Pancreas (tissue), 10 donors: ENCODE data around the gene ZNF414. TPM values are rescaled to one million over a fixed set of nuclear protein-coding genes. Genes with fewer than 3 reads are reported as not detected.
A peak's percentile ranks its signal among the peaks of the same experiment; 100 is the strongest.
"Not testable (repeated sequence)": the region's sequence is repeated elsewhere in the genome, so short reads cannot be mapped to it uniquely, and the experiment has no call there.

Experiments used
- ATAC-seq, 4 donors: fragments of 200-7000 bp; cut with Tn5 transposase; one replicate each; pipeline versions ENCODE4 v1.8.0 to v1.9.1; 2020; ENCODE audit warnings: mild to moderate bottlenecking in 4 of 4, moderate library complexity in 4 of 4
- DNase-seq, 6 donors: peaks; one replicate each; pipeline ENCODE4 v3.0.0-alpha.2; 2020
- FAIRE-seq: peaks from 2 replicates; lab custom pipeline; 2012; peaks lifted over from hg19 to GRCh38; lab: Jason Lieb, UNC
- H3K27ac ChIP-seq, 4 donors: fragments of 200-600 bp; sonication (generic); 1 replicate in 3 of 4; 2 replicates in 1 of 4; pipeline versions ENCODE4 v1.5.0 to v1.8.0; 2020
- H3K27me3 ChIP-seq, 4 donors: fragments of 200-600 bp; one replicate each; pipeline ENCODE4 v1.8.0; 2021
- H3K36me3 ChIP-seq, 3 donors: fragments of 200-600 bp; sonication (generic) in 1 of 3; one replicate each; pipeline versions ENCODE4 v1.5.0 to v1.8.0; 2020 to 2021
- H3K4me1 ChIP-seq, 3 donors: fragments of 200-600 bp; one replicate each; pipeline ENCODE4 v1.8.0; 2021
- H3K4me3 ChIP-seq, 4 donors: fragments of 200-600 bp; sonication (generic) in 2 of 4; one replicate each; pipeline versions ENCODE4 v1.5.0 to v1.8.0; 2020 to 2021
- H3K9me3 ChIP-seq, 4 donors: fragments of 200-600 bp; one replicate each; pipeline ENCODE4 v1.8.0; 2021
- WGBS, 2 donors: extraction: QIAGEN DNeasy Blood & Tissue Kit; methylation state at CpG; one replicate each; pipeline ENCODE4 v1.1.7; 2013; 5-methylcytosine and 5-hydroxymethylcytosine counted together
- intact Hi-C, 3 donors: fragments of 100-400 bp; cut with DNase I; formaldehyde crosslinking; loops; one replicate each; pipeline versions ENCODE4 v1.11.1 to v1.14.2; 2022
- polyA plus RNA-seq, 2 donors: library from polyadenylated mRNA; stranded (reverse); fragments of 200-250 nt; gene quantifications; one replicate each; pipeline ENCODE4 v1.2.3, GENCODE V29; 2013
- total RNA-seq, 6 donors: library from RNA; stranded (reverse); fragmentation: NEBNext Ultra II Directional in 4 of 6; extraction: Animal tissue kit (Norgen Biotek cat#: 25700) in 4 of 6; gene quantifications; one replicate each; pipeline versions ENCODE4 v1.2.1 to v1.2.4, GENCODE V29; 2021 to 2023
- TF ChIP-seq, protein P1 (sequence below), 4 donors: fragments of 200-600 bp; sonication (generic) in 3 of 4; IDR thresholded peaks; one replicate each; pipeline versions ENCODE4 v1.5.0 to v1.8.0; 2021; ENCODE audit warnings: antibody characterized with exemption in 4 of 4
- donor health status: healthy with polysubstance abuse.
- donor health status: DM: no; HTN: no; CAD: no; lungs with moderate emphysema.
- donor health status: DM: no; HTN: no; CAD: no.
- donor health status: control.
- donor health status: control.
- donor health status: Bipolar disorder and iron deficiency.
- donor health status: DM: yes; HTN: yes; CAD: no.
- donor health status: DM: no; HTN: no; CAD: no.
- donor health status: DM: no; HTN: no; CAD: no.
- donor health status: DM: yes; HTN: yes; CAD: no.

Gene ZNF414
- total and polyA plus RNA-seq, 8 donors: 7.3 to 36.9 (median 13.1) TPM

DNA sequence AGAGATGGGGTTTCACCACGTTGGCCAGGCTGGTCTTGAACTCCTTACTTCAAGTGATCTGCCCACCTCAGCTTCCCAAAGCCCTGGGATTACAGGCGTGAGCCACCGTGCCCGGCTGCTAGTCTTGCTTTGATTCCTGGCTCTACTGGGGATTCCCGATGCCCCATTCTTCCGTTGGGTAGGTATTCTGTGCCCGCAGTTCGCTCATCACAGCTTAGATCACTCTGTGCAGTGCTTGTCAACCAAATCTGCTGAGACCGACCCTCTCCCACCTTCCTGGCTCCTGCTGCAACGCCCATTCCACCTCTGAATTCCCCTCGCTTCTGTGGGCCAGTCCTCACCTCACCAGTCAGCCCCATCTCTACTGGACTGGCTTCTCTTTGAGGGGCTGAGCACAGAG, 4.6 kb upstream of the ZNF414 start:
- Histone ChIP-seq H3K9me3 (no peaks in the 10 kb centered on the region), H3K27me3 (no peaks in the 10 kb centered on the region), H3K4me3 (no peak overlapping the region), H3K36me3 (no peaks in the 10 kb centered on the region), H3K27ac (no peak overlapping the region), H3K4me1 (no peaks in the 10 kb centered on the region)
- FAIRE-seq: no peak
- intact Hi-C loops: no loop called here
- TF ChIP-seq, protein P1, sequence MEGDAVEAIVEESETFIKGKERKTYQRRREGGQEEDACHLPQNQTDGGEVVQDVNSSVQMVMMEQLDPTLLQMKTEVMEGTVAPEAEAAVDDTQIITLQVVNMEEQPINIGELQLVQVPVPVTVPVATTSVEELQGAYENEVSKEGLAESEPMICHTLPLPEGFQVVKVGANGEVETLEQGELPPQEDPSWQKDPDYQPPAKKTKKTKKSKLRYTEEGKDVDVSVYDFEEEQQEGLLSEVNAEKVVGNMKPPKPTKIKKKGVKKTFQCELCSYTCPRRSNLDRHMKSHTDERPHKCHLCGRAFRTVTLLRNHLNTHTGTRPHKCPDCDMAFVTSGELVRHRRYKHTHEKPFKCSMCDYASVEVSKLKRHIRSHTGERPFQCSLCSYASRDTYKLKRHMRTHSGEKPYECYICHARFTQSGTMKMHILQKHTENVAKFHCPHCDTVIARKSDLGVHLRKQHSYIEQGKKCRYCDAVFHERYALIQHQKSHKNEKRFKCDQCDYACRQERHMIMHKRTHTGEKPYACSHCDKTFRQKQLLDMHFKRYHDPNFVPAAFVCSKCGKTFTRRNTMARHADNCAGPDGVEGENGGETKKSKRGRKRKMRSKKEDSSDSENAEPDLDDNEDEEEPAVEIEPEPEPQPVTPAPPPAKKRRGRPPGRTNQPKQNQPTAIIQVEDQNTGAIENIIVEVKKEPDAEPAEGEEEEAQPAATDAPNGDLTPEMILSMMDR (IDR thresholded peaks at IDR 0.05): no peak
- DNase-seq: no peak
- WGBS, 2 donors: 65 to 82% methylated on average over 11 of the region's 11 CpGs
- no peak for ATAC-seq

DNA sequence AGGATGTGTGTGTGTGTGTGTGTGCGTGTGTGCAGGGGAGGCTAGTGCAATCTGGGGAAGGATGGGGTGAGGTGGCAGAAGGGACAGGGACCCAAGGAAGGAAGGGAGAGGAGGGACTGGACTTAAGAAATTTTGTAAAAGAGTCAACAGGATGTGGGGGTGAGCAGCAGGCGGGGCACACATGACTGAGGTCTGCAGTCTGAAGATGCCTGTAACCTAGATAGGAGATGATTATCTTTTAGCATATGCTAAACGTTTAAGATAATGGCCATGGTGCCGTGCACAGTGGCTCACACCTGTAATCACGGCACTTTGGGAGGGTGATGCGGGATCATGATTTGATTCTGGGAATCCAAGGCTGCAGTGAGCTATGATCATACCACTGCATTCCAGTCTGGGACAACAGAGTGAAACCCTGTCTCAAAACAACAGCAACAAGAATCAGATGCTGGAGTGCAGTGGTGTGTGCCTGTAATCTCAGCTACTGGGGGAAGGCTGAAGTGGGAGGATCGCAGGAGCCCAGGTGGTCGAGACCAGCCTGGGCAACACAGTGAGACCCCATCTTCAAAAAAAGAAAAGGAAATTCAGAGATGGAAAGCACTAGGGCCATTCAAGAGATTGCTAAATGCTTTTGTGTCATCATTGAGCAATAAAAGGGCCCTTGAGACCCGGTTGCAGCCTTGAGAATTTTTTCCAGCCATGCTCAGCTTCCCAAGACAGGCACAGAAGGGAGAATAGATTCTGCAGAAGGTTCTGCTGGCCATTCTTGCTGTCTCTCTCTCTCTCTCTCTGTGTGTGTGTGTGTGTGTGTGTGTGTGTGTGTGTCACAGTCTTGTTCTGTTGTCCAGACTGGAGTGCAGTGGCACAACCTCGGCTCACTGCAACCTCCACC, 3.8 kb upstream of the ZNF414 start:
- Histone ChIP-seq H3K27me3 (no peaks in the 10 kb centered on the region), H3K9me3 (no peaks in the 10 kb centered on the region), H3K4me3 (no peak overlapping the region), H3K36me3 (no peaks in the 10 kb centered on the region), H3K4me1 (peaks cover 6 to 7% (median 6%) of the 10 kb centered on the region in 3 donors), H3K27ac (peak overlapping the region in 1 of 4 donors; percentile 28)
- no peak for FAIRE-seq
- TF ChIP-seq, protein P1 (IDR thresholded peaks at IDR 0.05): no peak
- 46 to 47% methylated on average over 10 of the region's 10 CpGs for WGBS, 2 donors
- intact Hi-C loops: no loop called here
- no peak for DNase-seq
- ATAC-seq: no peak

DNA sequence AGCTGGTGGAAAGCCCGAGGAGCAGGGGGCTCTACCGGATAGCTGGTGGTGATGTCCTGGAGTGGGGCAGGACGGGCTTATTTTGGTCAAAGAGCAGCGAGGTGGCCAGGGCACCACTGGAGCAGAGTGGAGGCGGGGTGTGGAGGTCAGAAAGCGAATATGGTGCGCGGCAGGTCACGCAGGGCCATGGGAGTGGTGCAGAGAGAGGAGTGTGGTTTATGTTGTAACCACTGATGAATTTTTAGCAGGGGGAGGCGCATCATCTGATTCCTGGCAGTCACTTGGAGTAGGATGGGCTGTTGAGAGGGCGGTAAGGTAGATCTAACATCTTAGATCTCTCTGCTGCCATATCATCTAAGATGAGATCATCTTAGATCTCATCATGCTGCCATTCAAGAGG, 1.4 kb upstream of the ZNF414 start:
- WGBS, 2 donors: 82 to 93% methylated on average over 11 of the region's 11 CpGs
- H3K4me3 ChIP-seq: no peak overlapping the region
- ATAC-seq (no peak), FAIRE-seq (no peak), DNase-seq (no peak)
- H3K4me1 ChIP-seq: peaks cover 6 to 8% (median 6%) of the 10 kb centered on the region in 3 donors
- intact Hi-C loops: no loop called here
- H3K27me3 ChIP-seq: no peaks in the 10 kb centered on the region
- H3K9me3 ChIP-seq: no peaks in the 10 kb centered on the region
- TF ChIP-seq, protein P1 (IDR thresholded peaks at IDR 0.05): no peak
- no peak overlapping the region for H3K27ac ChIP-seq
- H3K36me3 ChIP-seq: no peaks in the 10 kb centered on the region

DNA sequence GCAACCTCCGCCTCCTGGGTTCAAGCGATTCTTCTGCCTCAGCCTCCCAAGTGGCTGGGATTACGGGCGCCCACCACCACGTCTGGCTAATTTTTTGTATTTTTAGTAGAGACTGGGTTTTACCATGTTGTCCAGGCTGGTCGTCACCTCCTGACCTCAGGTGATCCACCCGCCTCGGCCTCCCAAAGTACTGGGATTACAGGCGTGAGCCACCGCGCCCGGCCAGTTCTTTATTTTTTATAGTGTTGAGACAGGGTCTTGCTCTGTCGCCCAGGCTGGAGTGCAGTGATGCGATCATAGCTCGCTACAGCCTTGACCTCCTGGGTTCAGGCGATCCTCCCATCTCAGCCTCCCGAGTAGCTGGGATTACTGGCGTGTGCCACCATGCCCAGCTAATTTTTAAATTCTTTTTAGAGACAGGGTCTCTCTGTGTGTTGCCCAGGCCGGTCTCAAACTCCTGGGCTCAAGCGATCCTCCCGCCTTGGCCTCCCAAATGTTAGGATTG, 590 bp upstream of the ZNF414 start:
- WGBS, 2 donors: 62 to 74% methylated on average over 21 of the region's 21 CpGs
- H3K4me3 ChIP-seq: peak overlapping the region in 3 of 4 donors; percentile 56 to 84 (median 70)
- peak overlapping the region; percentile 83 to 99 (median 96) for H3K27ac ChIP-seq
- intact Hi-C loops, H3K27me3 ChIP-seq, FAIRE-seq, ATAC-seq, H3K36me3 ChIP-seq, H3K4me1 ChIP-seq, H3K9me3 ChIP-seq: not testable (repeated sequence)
- peak in 1 of 6 donors; percentile 31 for DNase-seq

DNA sequence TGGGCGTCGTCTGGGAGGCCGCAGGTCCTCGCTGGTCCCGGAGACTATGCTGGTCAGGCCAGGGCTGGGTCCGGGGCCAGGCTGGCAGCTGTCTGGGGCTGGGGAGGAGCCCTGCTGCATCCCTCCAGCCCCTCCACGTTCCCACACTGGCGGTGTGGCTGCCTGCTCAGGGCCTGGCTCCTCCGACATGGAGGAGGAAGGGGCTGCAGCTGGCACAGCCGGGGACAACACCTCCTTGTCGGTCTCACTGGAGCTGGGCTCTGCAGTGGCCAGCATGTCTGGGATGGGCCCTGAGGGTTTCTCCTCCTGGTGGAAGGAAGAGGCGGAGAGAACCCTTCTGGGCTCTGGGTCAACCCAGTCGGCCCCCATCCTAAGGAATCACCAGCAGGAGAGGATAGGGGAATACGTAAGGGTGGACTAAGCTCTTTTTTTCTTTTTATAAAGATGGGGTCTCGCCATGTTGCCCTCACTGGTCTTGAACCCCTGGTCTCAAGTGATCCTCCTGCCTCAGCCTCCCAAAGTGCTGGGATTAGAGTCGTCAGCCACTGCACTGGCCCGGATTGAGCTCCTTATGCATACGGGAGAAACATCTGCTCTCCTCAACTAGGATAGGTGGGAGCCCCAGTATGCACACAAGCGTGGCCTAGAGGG, 806 bp downstream of the ZNF414 start:
- TF ChIP-seq, protein P1 (IDR thresholded peaks at IDR 0.05): no peak
- no peak for ATAC-seq
- FAIRE-seq: no peak
- Histone ChIP-seq H3K27me3 (no peaks in the 10 kb centered on the region), H3K4me3 (peak overlapping the region; percentile 56 to 84 (median 64)), H3K9me3 (no peaks in the 10 kb centered on the region), H3K27ac (peak overlapping the region; percentile 83 to 99 (median 96)), H3K4me1 (peaks cover 6 to 8% (median 6%) of the 10 kb centered on the region in 3 donors), H3K36me3 (no peaks in the 10 kb centered on the region)
- intact Hi-C loops: no loop called here
- peak in 4 of 6 donors; percentile 42 to 83 (median 54) for DNase-seq
- 64 to 65% methylated on average over 19 of the region's 19 CpGs for WGBS, 2 donors
